ENCODE results near the gene SLC30A9. TPM values are rescaled to one million over a fixed set of nuclear protein-coding genes. Genes with fewer than 3 reads are reported as not detected.

The SLC30A9 gene
- total and polyA plus RNA-seq, 10 donors = 7.1 to 54.4 (median 33.9) TPM

DNA sequence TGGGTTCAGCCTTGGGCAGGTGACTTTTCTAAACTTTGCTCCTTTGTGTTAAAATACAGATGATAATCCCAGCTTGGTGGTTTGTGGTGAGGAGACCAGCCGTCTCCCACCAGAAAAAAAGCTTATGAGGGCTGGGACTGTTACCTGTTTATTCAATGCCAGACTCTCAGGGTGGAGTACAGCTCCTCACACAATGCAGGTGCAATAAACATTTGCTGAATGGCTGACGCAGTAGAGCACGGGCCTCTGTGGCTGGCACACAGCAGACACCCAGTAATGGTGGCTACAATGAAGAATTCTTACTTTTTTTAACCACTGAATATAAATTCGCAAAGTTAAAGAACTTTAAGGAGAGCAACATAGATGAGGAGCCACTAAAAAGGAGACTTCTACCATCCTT is 131.9 kb downstream of the SLC30A9 start:
- H3K27me3 ChIP-seq (replicated peaks in 1 of 7) = no peaks in the 10 kb centered on the region
- peaks cover 0 to 66% (median 0%) of the 10 kb centered on the region in 6 donors for H3K36me3 ChIP-seq
- WGBS, 5 donors = 89 to 95% (median 91%) methylated on average over 4 of the region's 4 CpGs
- H3K9me3 ChIP-seq = no peaks in the 10 kb centered on the region
- H3K4me1 ChIP-seq = no peaks in the 10 kb centered on the region
- TF ChIP-seq POLR2AphosphoS5 (IDR thresholded peaks at IDR 0.05) = no peak
- TF ChIP-seq, protein P1, sequence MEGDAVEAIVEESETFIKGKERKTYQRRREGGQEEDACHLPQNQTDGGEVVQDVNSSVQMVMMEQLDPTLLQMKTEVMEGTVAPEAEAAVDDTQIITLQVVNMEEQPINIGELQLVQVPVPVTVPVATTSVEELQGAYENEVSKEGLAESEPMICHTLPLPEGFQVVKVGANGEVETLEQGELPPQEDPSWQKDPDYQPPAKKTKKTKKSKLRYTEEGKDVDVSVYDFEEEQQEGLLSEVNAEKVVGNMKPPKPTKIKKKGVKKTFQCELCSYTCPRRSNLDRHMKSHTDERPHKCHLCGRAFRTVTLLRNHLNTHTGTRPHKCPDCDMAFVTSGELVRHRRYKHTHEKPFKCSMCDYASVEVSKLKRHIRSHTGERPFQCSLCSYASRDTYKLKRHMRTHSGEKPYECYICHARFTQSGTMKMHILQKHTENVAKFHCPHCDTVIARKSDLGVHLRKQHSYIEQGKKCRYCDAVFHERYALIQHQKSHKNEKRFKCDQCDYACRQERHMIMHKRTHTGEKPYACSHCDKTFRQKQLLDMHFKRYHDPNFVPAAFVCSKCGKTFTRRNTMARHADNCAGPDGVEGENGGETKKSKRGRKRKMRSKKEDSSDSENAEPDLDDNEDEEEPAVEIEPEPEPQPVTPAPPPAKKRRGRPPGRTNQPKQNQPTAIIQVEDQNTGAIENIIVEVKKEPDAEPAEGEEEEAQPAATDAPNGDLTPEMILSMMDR (IDR thresholded peaks at IDR 0.05 in 8 of 11, conservative IDR thresholded peaks at IDR 0.05 in 3 of 11) = no peak
- TF ChIP-seq POLR2A (IDR thresholded peaks at IDR 0.05) = no peak
- DNase-seq = no peak
- no peak overlapping the region for H3K27ac ChIP-seq
- intact Hi-C loops (cut with DNase I; ENCODE audit: low total_unique reads) = no loop called here
- H3K4me3 ChIP-seq = no peak overlapping the region

DNA sequence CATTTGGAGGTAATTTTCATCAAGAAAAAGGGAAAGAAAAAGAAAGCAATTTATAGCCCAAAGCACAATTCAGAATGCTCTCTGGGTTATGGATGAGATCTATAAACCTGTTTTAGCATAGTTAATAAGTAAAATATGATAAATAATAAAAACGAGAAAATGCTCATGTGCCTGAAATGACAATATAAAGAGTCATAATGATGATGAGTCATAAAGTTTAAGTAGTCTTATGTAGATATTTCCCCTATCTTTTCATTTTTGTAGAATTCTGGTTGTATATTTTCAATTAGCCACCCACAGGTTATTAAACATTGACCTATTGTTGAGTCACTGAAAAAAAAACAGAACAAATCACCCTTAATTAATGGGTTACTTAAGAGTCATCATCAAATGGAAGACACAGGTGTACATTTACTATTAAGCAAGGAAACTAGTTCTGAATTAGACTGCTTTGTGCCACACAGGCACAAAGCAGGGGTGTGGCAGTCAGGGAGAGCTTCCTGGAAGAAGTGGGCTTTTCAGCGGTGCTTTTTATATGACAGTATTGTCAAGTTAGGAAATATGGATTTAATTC is 132.8 kb downstream of the SLC30A9 start:
- WGBS, 5 donors = 83 to 92% (median 89%) methylated on average over 2 of the region's 2 CpGs
- Histone ChIP-seq H3K27ac (no peak overlapping the region), H3K4me3 (no peak overlapping the region), H3K36me3 (peaks cover 0 to 56% (median 0%) of the 10 kb centered on the region in 6 donors), H3K4me1 (no peaks in the 10 kb centered on the region), H3K27me3 (replicated peaks in 1 of 7) (no peaks in the 10 kb centered on the region), H3K9me3 (no peaks in the 10 kb centered on the region)
- DNase-seq = no peak
- TF ChIP-seq POLR2AphosphoS5 (IDR thresholded peaks at IDR 0.05) = no peak
- TF ChIP-seq POLR2A (IDR thresholded peaks at IDR 0.05) = no peak
- TF ChIP-seq, protein P1 (IDR thresholded peaks at IDR 0.05 in 8 of 11, conservative IDR thresholded peaks at IDR 0.05 in 3 of 11) = no peak
- intact Hi-C loops (cut with DNase I; ENCODE audit: low total_unique reads) = no loop called here

DNA sequence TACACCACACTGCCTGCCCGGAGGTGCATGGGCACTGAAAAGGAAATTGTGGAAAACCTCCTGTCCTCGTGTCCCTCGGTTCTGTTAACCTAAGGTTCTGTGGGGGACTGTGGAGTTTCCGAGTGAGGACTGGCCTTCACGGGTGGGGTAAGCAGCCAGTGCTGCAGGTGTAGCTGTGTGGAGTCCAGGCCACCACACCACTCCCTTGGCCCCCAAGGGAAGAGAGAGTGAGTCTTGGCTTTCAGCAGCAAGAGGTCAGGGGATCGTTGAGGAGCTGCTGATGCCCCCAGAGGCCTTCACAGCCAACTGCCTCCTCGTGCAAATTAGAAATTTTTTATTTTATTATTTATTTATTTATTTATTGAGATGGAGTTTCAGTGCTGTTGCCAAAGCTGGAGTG is 141.8 kb downstream of the SLC30A9 start:
- intact Hi-C loops (cut with DNase I; ENCODE audit: low total_unique reads) = no loop called here
- Histone ChIP-seq H3K9me3 (no peaks in the 10 kb centered on the region), H3K4me3 (no peak overlapping the region), H3K4me1 (no peaks in the 10 kb centered on the region), H3K27ac (no peak overlapping the region), H3K27me3 (replicated peaks in 1 of 7) (no peaks in the 10 kb centered on the region), H3K36me3 (no peaks in the 10 kb centered on the region)
- TF ChIP-seq, protein P1 (IDR thresholded peaks at IDR 0.05 in 8 of 11, conservative IDR thresholded peaks at IDR 0.05 in 3 of 11) = no peak
- TF ChIP-seq POLR2AphosphoS5 (IDR thresholded peaks at IDR 0.05) = no peak
- no peak for TF ChIP-seq POLR2A (IDR thresholded peaks at IDR 0.05)
- WGBS, 5 donors = 81 to 92% (median 88%) methylated on average over 7 of the region's 7 CpGs
- DNase-seq = no peak

DNA sequence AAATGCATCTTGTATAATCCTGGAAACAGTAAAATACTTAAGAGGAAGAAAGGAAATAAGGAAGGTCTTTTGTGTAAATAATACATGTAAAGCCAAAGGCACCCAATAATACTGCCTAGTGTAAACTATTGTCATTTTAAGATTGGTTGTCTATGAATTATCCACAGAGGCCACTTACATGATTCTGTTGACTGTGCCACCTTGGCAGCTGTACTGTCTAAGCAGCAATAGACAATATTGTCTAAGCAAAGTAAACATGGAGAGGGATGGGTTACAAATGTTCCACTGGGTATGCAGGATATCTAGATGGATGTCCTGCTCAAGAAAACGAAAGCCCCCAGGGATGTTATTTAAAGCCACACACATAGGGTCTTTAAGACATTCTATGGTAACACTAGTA is 142.7 kb downstream of the SLC30A9 start:
- Histone ChIP-seq H3K27ac (no peak overlapping the region), H3K9me3 (no peaks in the 10 kb centered on the region), H3K27me3 (replicated peaks in 1 of 7) (no peaks in the 10 kb centered on the region), H3K4me1 (no peaks in the 10 kb centered on the region), H3K36me3 (no peaks in the 10 kb centered on the region), H3K4me3 (no peak overlapping the region)
- 69 to 95% (median 83%) methylated on average over 1 of the region's 1 CpG for WGBS, 5 donors
- intact Hi-C loops (cut with DNase I; ENCODE audit: low total_unique reads) = no loop called here
- no peak for TF ChIP-seq POLR2A (IDR thresholded peaks at IDR 0.05)
- TF ChIP-seq POLR2AphosphoS5 (IDR thresholded peaks at IDR 0.05) = no peak
- TF ChIP-seq, protein P1 (IDR thresholded peaks at IDR 0.05 in 8 of 11, conservative IDR thresholded peaks at IDR 0.05 in 3 of 11) = no peak
- DNase-seq = no peak

Measured in spleen (tissue), 11 donors.